Measurements from ENCODE around the gene GNB3. TPM values are rescaled to one million over a fixed set of nuclear protein-coding genes. Genes with fewer than 3 reads are reported as not detected.
A peak's percentile ranks its signal among the peaks of the same experiment; 100 is the strongest.

The GNB3 gene
- polyA plus RNA-seq, 1 of the 3 experiments (the other 2 are of a cell fraction), result 12.9 TPM

DNA sequence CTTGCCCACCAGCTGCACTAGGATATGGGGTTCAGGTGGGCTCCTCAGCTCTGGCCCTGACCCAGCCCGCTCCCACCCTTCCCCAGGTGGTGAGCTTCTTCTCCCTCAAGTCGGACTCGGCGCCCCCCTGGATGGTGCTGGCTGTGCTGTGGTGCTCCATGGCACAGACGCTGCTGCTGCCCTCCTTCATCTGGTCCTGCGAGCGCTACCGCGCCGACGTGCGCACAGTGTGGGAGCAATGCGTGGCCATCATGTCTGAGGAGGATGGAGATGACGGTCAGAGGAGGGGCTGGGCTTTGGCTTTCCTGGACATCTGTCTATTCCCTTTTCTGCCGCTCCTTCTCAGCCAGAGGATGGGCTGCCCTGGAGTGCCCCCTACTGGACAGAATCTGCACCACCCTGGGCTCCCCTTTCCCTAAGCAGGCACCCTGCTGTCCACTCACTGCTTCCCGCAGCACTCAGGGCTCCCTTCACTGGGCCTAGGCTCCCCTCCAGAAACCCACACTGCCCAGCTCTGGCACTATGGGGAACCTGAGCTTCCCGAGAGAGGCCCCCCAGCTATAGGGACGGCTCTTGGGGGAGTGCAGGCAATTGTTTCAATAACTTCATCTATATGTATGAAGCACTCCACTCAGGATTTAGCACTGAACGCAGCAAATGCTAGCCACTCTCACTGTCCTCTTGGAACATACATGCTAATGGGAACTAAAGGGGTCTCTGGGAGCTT is 15.2 kb upstream of the GNB3 start (continued):
- TF ChIP-seq, protein P1, sequence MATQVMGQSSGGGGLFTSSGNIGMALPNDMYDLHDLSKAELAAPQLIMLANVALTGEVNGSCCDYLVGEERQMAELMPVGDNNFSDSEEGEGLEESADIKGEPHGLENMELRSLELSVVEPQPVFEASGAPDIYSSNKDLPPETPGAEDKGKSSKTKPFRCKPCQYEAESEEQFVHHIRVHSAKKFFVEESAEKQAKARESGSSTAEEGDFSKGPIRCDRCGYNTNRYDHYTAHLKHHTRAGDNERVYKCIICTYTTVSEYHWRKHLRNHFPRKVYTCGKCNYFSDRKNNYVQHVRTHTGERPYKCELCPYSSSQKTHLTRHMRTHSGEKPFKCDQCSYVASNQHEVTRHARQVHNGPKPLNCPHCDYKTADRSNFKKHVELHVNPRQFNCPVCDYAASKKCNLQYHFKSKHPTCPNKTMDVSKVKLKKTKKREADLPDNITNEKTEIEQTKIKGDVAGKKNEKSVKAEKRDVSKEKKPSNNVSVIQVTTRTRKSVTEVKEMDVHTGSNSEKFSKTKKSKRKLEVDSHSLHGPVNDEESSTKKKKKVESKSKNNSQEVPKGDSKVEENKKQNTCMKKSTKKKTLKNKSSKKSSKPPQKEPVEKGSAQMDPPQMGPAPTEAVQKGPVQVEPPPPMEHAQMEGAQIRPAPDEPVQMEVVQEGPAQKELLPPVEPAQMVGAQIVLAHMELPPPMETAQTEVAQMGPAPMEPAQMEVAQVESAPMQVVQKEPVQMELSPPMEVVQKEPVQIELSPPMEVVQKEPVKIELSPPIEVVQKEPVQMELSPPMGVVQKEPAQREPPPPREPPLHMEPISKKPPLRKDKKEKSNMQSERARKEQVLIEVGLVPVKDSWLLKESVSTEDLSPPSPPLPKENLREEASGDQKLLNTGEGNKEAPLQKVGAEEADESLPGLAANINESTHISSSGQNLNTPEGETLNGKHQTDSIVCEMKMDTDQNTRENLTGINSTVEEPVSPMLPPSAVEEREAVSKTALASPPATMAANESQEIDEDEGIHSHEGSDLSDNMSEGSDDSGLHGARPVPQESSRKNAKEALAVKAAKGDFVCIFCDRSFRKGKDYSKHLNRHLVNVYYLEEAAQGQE (IDR thresholded peaks at IDR 0.05; ENCODE audit: low read depth, low read length), result no peak
- TF ChIP-seq FOSL2 (IDR thresholded peaks at IDR 0.05; ENCODE audit: borderline replicate concordance, low read depth) (no peak), RFX5 (IDR thresholded peaks at IDR 0.05; ENCODE audit: low read length) (no peak), FOXJ3 (CRISPR knock-in tag; IDR thresholded peaks at IDR 0.05) (no peak), RCOR1 (IDR thresholded peaks at IDR 0.05; ENCODE audit: low read length) (peak; percentile 61; the same call in 1 of the 2 replicates), SMC3 (IDR thresholded peaks at IDR 0.05; ENCODE audit: low read depth, low read length) (peak; percentile 78), MXI1 (IDR thresholded peaks at IDR 0.05; ENCODE audit: low read depth, low read length) (peak; percentile 64), GABPA (IDR thresholded peaks at IDR 0.05; ENCODE audit: low read depth) (no peak)
- TF ChIP-seq, protein P2, sequence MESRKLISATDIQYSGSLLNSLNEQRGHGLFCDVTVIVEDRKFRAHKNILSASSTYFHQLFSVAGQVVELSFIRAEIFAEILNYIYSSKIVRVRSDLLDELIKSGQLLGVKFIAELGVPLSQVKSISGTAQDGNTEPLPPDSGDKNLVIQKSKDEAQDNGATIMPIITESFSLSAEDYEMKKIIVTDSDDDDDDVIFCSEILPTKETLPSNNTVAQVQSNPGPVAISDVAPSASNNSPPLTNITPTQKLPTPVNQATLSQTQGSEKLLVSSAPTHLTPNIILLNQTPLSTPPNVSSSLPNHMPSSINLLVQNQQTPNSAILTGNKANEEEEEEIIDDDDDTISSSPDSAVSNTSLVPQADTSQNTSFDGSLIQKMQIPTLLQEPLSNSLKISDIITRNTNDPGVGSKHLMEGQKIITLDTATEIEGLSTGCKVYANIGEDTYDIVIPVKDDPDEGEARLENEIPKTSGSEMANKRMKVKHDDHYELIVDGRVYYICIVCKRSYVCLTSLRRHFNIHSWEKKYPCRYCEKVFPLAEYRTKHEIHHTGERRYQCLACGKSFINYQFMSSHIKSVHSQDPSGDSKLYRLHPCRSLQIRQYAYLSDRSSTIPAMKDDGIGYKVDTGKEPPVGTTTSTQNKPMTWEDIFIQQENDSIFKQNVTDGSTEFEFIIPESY (IDR thresholded peaks at IDR 0.05; ENCODE audit: borderline replicate concordance, low read depth), result no peak
- TF ChIP-seq, protein P3, sequence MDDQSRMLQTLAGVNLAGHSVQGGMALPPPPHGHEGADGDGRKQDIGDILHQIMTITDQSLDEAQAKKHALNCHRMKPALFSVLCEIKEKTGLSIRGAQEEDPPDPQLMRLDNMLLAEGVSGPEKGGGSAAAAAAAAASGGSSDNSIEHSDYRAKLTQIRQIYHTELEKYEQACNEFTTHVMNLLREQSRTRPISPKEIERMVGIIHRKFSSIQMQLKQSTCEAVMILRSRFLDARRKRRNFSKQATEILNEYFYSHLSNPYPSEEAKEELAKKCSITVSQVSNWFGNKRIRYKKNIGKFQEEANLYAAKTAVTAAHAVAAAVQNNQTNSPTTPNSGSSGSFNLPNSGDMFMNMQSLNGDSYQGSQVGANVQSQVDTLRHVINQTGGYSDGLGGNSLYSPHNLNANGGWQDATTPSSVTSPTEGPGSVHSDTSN (IDR thresholded peaks at IDR 0.05), result peak; percentile 46; the same call in 1 of the 2 replicates
- TF ChIP-seq, protein P4, sequence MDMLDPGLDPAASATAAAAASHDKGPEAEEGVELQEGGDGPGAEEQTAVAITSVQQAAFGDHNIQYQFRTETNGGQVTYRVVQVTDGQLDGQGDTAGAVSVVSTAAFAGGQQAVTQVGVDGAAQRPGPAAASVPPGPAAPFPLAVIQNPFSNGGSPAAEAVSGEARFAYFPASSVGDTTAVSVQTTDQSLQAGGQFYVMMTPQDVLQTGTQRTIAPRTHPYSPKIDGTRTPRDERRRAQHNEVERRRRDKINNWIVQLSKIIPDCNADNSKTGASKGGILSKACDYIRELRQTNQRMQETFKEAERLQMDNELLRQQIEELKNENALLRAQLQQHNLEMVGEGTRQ (IDR thresholded peaks at IDR 0.05; ENCODE audit: borderline replicate concordance, low read depth, low read length), result no peak
- TF ChIP-seq, protein P5, sequence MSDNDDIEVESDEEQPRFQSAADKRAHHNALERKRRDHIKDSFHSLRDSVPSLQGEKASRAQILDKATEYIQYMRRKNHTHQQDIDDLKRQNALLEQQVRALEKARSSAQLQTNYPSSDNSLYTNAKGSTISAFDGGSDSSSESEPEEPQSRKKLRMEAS (IDR thresholded peaks at IDR 0.05; ENCODE audit: low read depth), result peak; percentile 34; the same call in 1 of the 2 replicates

Data from SK-N-SH (cell line).